Sigmoid colon (tissue), 7 donors: ENCODE results near the gene ZNF471. TPM values are rescaled to one million over a fixed set of nuclear protein-coding genes. Genes with fewer than 3 reads are reported as not detected.

Experiments used
- DNase-seq: peaks from one replicate; pipeline ENCODE4 v3.0.0-alpha.2; 2019
- H3K27ac ChIP-seq, 4 donors: fragments of 200-600 bp; sonication (generic); one replicate each; pipeline ENCODE4 v1.5.1; 2016 to 2019; ENCODE audit warnings: mild to moderate bottlenecking in 1 of 4
- H3K27me3 ChIP-seq, 3 donors: fragments of 200-600 bp; sonication (generic); one replicate each; pipeline ENCODE4 v1.5.1; 2019; ENCODE audit warnings: mild to moderate bottlenecking in 1 of 3
- H3K36me3 ChIP-seq, 4 donors: fragments of 200-600 bp; sonication (generic); one replicate each; pipeline ENCODE4 v1.5.1; 2016 to 2019
- H3K4me1 ChIP-seq, 4 donors: fragments of 200-600 bp; sonication (generic); one replicate each; pipeline ENCODE4 v1.5.1; 2017 to 2019
- H3K4me3 ChIP-seq, 4 donors: fragments of 200-600 bp; sonication (generic); one replicate each; pipeline ENCODE4 v1.5.1; 2017 to 2019; ENCODE audit warnings: mild to moderate bottlenecking in 2 of 4, moderate library complexity in 1 of 4
- H3K9me3 ChIP-seq, 4 donors: fragments of 200-600 bp in 3 of 4; sonication (generic) in 3 of 4; one replicate each; pipeline versions ENCODE4 v1.5.1 to v1.6.1; 2013 to 2019
- CTCF ChIP-seq, 4 experiments: fragments of 450-650 bp in 3 of 4; fragments of 200-600 bp in 1 of 4; IDR thresholded peaks; one replicate each; pipeline ENCODE4 v1.5.1; 2016 to 2019; ENCODE audit warnings: antibody characterized with exemption in 4 of 4, mild to moderate bottlenecking in 3 of 4, moderate library complexity in 2 of 4
- EP300 ChIP-seq, 4 donors: sonication (generic); formaldehyde crosslinking; IDR thresholded peaks; one replicate each; pipeline ENCODE4 v1.6.1; 2017; ENCODE audit warnings: antibody characterized with exemption in 4 of 4
- POLR2A ChIP-seq, 2 donors: fragments of 450-650 bp; IDR thresholded peaks; one replicate each; pipeline ENCODE4 v1.6.1; 2016; ENCODE audit warnings: antibody characterized with exemption in 2 of 2, mild to moderate bottlenecking in 2 of 2, moderate library complexity in 2 of 2
- POLR2AphosphoS5 ChIP-seq, 4 donors: sonication (generic); formaldehyde crosslinking; IDR thresholded peaks; one replicate each; pipeline ENCODE4 v1.6.1; 2017; ENCODE audit warnings: antibody characterized with exemption in 4 of 4
- WGBS, 2 donors: extraction: QIAGEN DNeasy Blood & Tissue Kit; methylation state at CpG; one replicate each; pipeline ENCODE4 v1.1.7; 2013; 5-methylcytosine and 5-hydroxymethylcytosine counted together
- intact Hi-C: fragments of 100-400 bp; cut with DNase I; formaldehyde crosslinking; loops from one replicate; pipeline ENCODE4 v1.15.1; 2023
- polyA plus RNA-seq, 3 donors: library from polyadenylated mRNA; stranded (reverse); fragments of 200-250 nt; gene quantifications; one replicate each; pipeline ENCODE4 v1.2.3, GENCODE V29; 2013
- total RNA-seq, 4 donors: library from RNA; depleted of rRNA; stranded (reverse); fragments of >200 nt; gene quantifications; one replicate each; pipeline ENCODE4 v1.1.0, GENCODE V29; 2016
- donor health status: healthy with polysubstance abuse.
- donor health status: Bipolar disorder and iron deficiency.
- donor health status: healthy.

ZNF471 gene
- total and polyA plus RNA-seq, 7 donors = 0.23 to 11.4 (median 8.1) TPM

DNA sequence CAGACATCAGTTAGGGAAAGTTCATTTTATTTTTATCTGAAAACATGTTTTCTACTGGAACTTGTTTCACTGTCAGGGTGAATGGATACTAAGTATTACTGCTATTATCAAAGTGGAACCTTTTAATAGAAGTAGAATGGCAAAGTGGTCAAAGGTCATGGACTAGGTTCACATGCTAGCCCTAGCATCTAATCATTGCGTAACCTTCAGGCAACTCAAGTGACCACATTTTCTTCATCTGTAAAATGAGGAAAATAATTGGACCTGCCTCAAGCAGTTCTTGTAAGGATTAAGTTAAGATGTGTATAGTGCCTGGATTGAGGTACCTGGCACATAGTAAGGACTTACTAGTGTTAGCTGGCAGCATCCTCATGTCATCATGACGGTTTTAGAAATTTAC lies 36.1 kb downstream of the ZNF471 start:
- Histone ChIP-seq H3K27me3 (no peaks in the 10 kb centered on the region), H3K4me1 (peaks cover 0 to 15% (median 13%) of the 10 kb centered on the region in 4 donors), H3K4me3 (no peak overlapping the region), H3K9me3 (peaks cover 6 to 55% (median 42%) of the 10 kb centered on the region in 4 donors), H3K27ac (no peak overlapping the region), H3K36me3 (peaks cover 14 to 75% (median 26%) of the 10 kb centered on the region in 4 donors)
- no peak for TF ChIP-seq POLR2A (IDR thresholded peaks at IDR 0.05)
- TF ChIP-seq POLR2AphosphoS5 (IDR thresholded peaks at IDR 0.05) = no peak
- TF ChIP-seq EP300 (IDR thresholded peaks at IDR 0.05) = no peak
- TF ChIP-seq CTCF (IDR thresholded peaks at IDR 0.05) = no peak
- no peak for DNase-seq
- WGBS, 2 donors = 92 to 96% methylated on average over 2 of the region's 2 CpGs
- intact Hi-C loops = no loop called here

- 68 to 85% methylated on average over 6 of the region's 6 CpGs for WGBS, 2 donors
- Histone ChIP-seq H3K9me3 (peaks cover 17 to 70% (median 55%) of the 10 kb centered on the region in 4 donors), H3K36me3 (peaks cover 42 to 86% (median 55%) of the 10 kb centered on the region in 4 donors), H3K27ac (no peak overlapping the region), H3K4me3 (no peak overlapping the region), H3K4me1 (no peaks in the 10 kb centered on the region), H3K27me3 (no peaks in the 10 kb centered on the region)
- TF ChIP-seq CTCF (IDR thresholded peaks at IDR 0.05) (no peak), POLR2AphosphoS5 (IDR thresholded peaks at IDR 0.05) (no peak)
- no peak for DNase-seq
- intact Hi-C loops = no loop called here
Observed at GRCh38 chr19:56547535-56547934, 39.9 kb downstream of the ZNF471 start.

- no peaks in the 10 kb centered on the region for H3K4me1 ChIP-seq
- no peak for DNase-seq
- H3K27ac ChIP-seq = no peak overlapping the region
- H3K9me3 ChIP-seq = peaks cover 39 to 85% (median 66%) of the 10 kb centered on the region in 4 donors
- TF ChIP-seq POLR2AphosphoS5 (IDR thresholded peaks at IDR 0.05) (no peak), EP300 (IDR thresholded peaks at IDR 0.05) (no peak), CTCF (IDR thresholded peaks at IDR 0.05) (no peak), POLR2A (IDR thresholded peaks at IDR 0.05) (no peak)
- H3K27me3 ChIP-seq = no peaks in the 10 kb centered on the region
- intact Hi-C loops = no loop called here
- 95 to 96% methylated on average over 6 of the region's 6 CpGs for WGBS, 2 donors
- H3K36me3 ChIP-seq = peaks cover 42 to 57% (median 51%) of the 10 kb centered on the region in 4 donors
- H3K4me3 ChIP-seq = no peak overlapping the region
Observed at GRCh38 chr19:56554272-56554869, 46.7 kb downstream of the ZNF471 start.

GRCh38 chr19:56562766-56563165 lies 55.1 kb downstream of the ZNF471 start:
- peaks cover 5 to 69% (median 49%) of the 10 kb centered on the region in 4 donors for H3K9me3 ChIP-seq
- H3K4me3 ChIP-seq = no peak overlapping the region
- intact Hi-C loops = no loop called here
- WGBS, 2 donors = 93 to 96% methylated on average over 2 of the region's 2 CpGs
- no peak overlapping the region for H3K27ac ChIP-seq
- peaks cover 0 to 9% (median under 1%) of the 10 kb centered on the region in 4 donors for H3K4me1 ChIP-seq
- TF ChIP-seq CTCF (IDR thresholded peaks at IDR 0.05) = no peak
- TF ChIP-seq EP300 (IDR thresholded peaks at IDR 0.05) = no peak
- TF ChIP-seq POLR2AphosphoS5 (IDR thresholded peaks at IDR 0.05) = no peak
- no peak for TF ChIP-seq POLR2A (IDR thresholded peaks at IDR 0.05)
- no peak for DNase-seq
- peaks cover 0 to 9% (median 0%) of the 10 kb centered on the region in 4 donors for H3K36me3 ChIP-seq
- no peaks in the 10 kb centered on the region for H3K27me3 ChIP-seq
